ENCODE data around the gene TMIGD1. TPM values are rescaled to one million over a fixed set of nuclear protein-coding genes. Genes with fewer than 3 reads are reported as not detected.
"Not testable (repeated sequence)": the region's sequence is repeated elsewhere in the genome, so short reads cannot be mapped to it uniquely, and the experiment has no call there.

Gene TMIGD1
- total RNA-seq, 1 donor from 2014 or later: not detected

- Mint-ChIP-seq H3K27me3 (no peaks in the 10 kb centered on the region), H3K9me3 (ENCODE audit: low read depth) (no peaks in the 10 kb centered on the region)
These were observed 20.8 kb upstream of the TMIGD1 start for GRCh38 chr17:30354701-30355100.

GRCh38 chr17:30352240-30352814 is 18.5 kb upstream of the TMIGD1 start:
- H3K27ac Mint-ChIP-seq: no peak overlapping the region
- no peaks in the 10 kb centered on the region for H3K27me3 Mint-ChIP-seq
- no peak overlapping the region for H3K4me3 Mint-ChIP-seq (ENCODE audit: low read depth)
- DNase-seq (ENCODE audit: low spot score, unreplicated experiment): no peak
- H3K36me3 Mint-ChIP-seq (ENCODE audit: insufficient read depth): no peaks in the 10 kb centered on the region
- peaks cover 14% of the 10 kb centered on the region for H3K4me1 Mint-ChIP-seq (ENCODE audit: low read depth)
- TF ChIP-seq CTCF (IDR thresholded peaks at IDR 0.05; ENCODE audit: unreplicated experiment): no peak
- no peaks in the 10 kb centered on the region for H3K9me3 Mint-ChIP-seq (ENCODE audit: low read depth)

More at GRCh38 chr17:30354701-30355100, 20.8 kb upstream of the TMIGD1 start:
- Mint-ChIP-seq H3K4me3 (ENCODE audit: low read depth) (no peak overlapping the region), H3K4me1 (ENCODE audit: low read depth) (peaks cover 16% of the 10 kb centered on the region), H3K36me3 (ENCODE audit: insufficient read depth) (no peaks in the 10 kb centered on the region), H3K27ac (no peak overlapping the region)
- DNase-seq (ENCODE audit: low spot score, unreplicated experiment): no peak
- TF ChIP-seq CTCF (IDR thresholded peaks at IDR 0.05; ENCODE audit: unreplicated experiment): no peak

GRCh38 chr17:30351735-30352134 is 17.9 kb upstream of the TMIGD1 start:
- Mint-ChIP-seq H3K27ac (no peak overlapping the region), H3K9me3 (ENCODE audit: low read depth) (no peaks in the 10 kb centered on the region), H3K27me3 (no peaks in the 10 kb centered on the region), H3K4me3 (ENCODE audit: low read depth) (no peak overlapping the region), H3K4me1 (ENCODE audit: low read depth) (peaks cover 16% of the 10 kb centered on the region), H3K36me3 (ENCODE audit: insufficient read depth) (no peaks in the 10 kb centered on the region)
- no peak for TF ChIP-seq CTCF (IDR thresholded peaks at IDR 0.05; ENCODE audit: unreplicated experiment)
- DNase-seq (ENCODE audit: low spot score, unreplicated experiment): no peak

- H3K4me1 Mint-ChIP-seq (ENCODE audit: low read depth): peaks cover 21% of the 10 kb centered on the region
- not testable (repeated sequence) for H3K4me3 Mint-ChIP-seq (ENCODE audit: low read depth); DNase-seq (ENCODE audit: low spot score, unreplicated experiment); H3K27me3 Mint-ChIP-seq; H3K27ac Mint-ChIP-seq; H3K9me3 Mint-ChIP-seq (ENCODE audit: low read depth); H3K36me3 Mint-ChIP-seq (ENCODE audit: insufficient read depth)
These were observed 17.4 kb upstream of the TMIGD1 start for GRCh38 chr17:30351263-30351662.

- H3K4me3 Mint-ChIP-seq (ENCODE audit: low read depth): no peak overlapping the region
- TF ChIP-seq CTCF (IDR thresholded peaks at IDR 0.05; ENCODE audit: unreplicated experiment): no peak
- H3K4me1 Mint-ChIP-seq (ENCODE audit: low read depth): peaks cover 35% of the 10 kb centered on the region
- no peaks in the 10 kb centered on the region for H3K9me3 Mint-ChIP-seq (ENCODE audit: low read depth)
- no peaks in the 10 kb centered on the region for H3K27me3 Mint-ChIP-seq
- H3K36me3 Mint-ChIP-seq (ENCODE audit: insufficient read depth): no peaks in the 10 kb centered on the region
- DNase-seq (ENCODE audit: low spot score, unreplicated experiment): no peak
- H3K27ac Mint-ChIP-seq: no peak overlapping the region
These were observed 15.4 kb upstream of the TMIGD1 start for GRCh38 chr17:30349252-30349651.

GRCh38 chr17:30347488-30347887 is 13.6 kb upstream of the TMIGD1 start:
- Mint-ChIP-seq H3K27ac (no peak overlapping the region), H3K36me3 (ENCODE audit: insufficient read depth) (no peaks in the 10 kb centered on the region), H3K4me1 (ENCODE audit: low read depth) (peaks cover 46% of the 10 kb centered on the region), H3K4me3 (ENCODE audit: low read depth) (no peak overlapping the region), H3K9me3 (ENCODE audit: low read depth) (no peaks in the 10 kb centered on the region), H3K27me3 (no peaks in the 10 kb centered on the region)
- no peak for TF ChIP-seq CTCF (IDR thresholded peaks at IDR 0.05; ENCODE audit: unreplicated experiment)
- no peak for DNase-seq (ENCODE audit: low spot score, unreplicated experiment)
